GM12872 (cell line): ENCODE data around the gene PRMT7.

Experiments used
- TF ChIP-seq, protein P1 (sequence below): IDR thresholded peaks from 3 replicates; pipeline ENCODE4 v1.5.1; 2011; ENCODE audit warnings: low read depth, mild to moderate bottlenecking, low read length, moderate library complexity; ENCODE audit not compliant: insufficient read depth

PRMT7 gene

DNA sequence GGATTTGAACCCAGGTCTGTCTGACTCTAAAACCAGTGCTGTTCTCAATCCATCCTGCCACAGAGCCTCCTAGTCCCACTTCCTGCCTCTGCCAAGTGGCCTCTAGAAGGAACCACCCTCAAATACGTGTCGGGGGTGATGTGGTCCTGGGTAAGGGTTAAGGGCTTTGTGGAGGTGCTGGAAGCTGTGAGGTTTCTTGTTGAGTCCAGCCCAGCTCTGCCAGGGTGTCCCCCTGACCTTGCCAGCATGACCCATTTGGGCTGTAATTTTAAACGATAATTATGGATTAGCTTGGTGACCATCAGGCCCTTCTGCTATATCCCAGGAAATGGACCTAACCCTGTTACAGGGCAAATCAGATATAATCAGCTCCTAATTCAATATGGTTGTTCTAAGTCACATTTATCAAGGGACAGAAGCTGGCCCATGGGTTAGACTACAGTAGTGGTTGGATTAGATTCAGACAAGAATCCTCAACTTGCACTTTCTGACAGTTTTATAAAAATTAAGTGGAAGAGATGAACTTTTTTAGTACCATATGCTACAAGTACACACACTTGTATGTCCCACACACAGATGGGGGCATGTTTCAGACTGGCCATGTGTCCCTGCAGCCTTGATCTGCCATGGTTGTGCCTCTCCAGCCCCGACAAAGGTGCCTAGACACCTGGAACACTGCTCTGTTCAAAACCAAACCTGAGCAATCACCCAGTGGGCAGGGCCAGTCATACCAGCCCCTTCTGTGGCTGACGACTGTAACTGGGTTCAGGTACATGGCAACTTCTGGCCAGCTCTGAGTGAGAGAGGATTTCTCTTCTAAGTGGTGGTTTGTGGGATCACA lies 89.5 kb downstream of the PRMT7 start:
- TF ChIP-seq, protein P1, sequence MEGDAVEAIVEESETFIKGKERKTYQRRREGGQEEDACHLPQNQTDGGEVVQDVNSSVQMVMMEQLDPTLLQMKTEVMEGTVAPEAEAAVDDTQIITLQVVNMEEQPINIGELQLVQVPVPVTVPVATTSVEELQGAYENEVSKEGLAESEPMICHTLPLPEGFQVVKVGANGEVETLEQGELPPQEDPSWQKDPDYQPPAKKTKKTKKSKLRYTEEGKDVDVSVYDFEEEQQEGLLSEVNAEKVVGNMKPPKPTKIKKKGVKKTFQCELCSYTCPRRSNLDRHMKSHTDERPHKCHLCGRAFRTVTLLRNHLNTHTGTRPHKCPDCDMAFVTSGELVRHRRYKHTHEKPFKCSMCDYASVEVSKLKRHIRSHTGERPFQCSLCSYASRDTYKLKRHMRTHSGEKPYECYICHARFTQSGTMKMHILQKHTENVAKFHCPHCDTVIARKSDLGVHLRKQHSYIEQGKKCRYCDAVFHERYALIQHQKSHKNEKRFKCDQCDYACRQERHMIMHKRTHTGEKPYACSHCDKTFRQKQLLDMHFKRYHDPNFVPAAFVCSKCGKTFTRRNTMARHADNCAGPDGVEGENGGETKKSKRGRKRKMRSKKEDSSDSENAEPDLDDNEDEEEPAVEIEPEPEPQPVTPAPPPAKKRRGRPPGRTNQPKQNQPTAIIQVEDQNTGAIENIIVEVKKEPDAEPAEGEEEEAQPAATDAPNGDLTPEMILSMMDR: no peak

DNA sequence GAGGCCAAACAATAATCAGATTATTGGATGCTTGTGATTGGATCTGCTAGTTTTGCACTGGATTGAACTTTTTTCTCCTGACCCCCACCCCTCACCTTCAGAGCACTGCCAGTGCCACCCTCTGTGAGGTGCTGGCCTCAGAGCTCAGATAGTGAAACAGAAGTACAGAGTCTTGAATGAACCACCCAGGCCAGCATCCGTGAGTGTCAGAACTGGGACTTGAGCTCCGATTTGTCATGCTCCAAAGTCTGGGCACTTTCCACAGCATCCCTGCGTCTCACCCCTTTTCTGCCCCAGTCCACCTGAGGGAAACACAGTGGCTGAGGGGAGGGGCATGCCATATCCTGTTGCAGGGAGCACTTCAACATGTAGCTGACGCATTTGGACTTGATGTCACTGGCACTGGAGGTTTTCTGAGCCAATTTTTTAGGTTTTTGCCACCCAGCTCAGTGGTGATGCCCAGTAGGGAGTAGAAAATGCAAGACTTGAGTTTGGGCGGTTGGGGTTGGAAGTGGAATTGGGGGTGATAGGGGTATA lies 90.2 kb downstream of the PRMT7 start:
- TF ChIP-seq, protein P1: no peak

DNA sequence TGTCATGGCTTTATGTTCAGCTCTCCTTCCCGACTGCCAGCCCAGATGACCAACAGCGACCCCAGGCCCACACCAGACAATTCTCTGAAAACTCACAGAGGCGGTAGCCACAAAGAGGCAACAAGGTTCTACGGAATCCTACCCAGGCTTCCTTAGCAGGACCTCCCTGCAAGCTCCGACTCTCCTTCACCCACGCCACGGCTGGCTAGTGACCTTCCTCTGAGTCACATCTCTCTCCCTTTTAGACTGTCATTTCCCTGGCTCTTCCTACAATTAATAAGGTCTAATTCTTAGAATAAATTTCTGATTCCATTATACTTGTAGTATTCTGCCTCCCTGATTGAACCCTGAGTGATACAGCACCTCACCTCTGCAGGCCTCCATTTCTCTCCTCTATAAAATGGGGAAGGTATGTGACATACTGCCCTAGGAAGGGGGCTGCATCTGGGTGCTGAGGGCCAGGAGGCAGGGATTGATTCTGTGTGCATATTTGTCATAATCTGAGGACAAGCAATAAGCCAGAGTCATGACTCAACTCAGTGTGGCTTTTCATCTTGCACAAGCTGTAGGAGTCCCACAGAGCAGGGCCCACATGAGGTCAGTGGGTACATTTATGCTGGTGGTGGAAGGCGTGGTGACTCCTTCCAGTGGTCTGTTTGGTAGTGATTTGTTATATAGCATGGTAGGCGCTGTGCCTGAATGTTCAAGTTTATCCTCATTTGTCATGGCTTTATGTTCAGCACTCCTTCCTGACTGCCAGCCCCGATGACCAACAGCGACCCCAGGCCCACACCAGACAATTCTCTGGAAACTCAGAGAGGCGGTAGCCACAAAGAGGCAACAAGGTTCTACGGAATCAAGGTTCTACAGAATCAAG lies 91.3 kb downstream of the PRMT7 start:
- TF ChIP-seq, protein P1: no peak

DNA sequence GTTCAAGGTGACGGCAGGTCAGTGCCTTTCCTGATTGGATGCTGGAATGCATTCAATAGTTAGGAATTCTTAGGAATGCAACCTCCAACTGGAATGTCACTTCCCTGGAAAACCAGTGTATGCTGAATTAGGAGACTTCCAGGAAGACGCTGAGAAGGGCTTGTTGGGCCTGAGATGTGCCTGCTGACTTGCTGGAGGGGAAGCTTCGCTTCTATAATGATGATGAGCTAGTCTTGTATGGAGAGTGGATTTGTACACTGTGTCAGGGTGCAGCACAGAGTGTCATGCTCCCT lies 91.9 kb downstream of the PRMT7 start:
- TF ChIP-seq, protein P1: no peak

DNA sequence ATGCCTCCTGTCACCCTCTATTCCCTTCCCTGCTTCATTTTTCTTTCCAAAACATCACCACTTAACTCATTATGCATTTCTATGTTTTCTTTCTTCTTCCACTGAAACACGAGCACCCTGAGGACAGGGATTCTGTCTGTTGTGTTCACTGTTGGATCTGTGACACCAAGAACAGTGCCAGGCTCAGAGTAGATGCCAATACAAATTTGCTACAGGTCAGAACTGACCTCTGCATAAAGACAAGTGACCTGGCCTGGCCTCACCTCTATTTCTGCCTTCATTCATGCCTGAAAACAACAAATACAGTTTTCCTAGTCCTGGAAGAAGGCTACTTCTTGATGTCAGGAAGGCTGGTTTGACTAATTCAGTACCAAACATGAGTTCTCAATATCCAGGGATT lies 92.4 kb downstream of the PRMT7 start:
- TF ChIP-seq, protein P1: no peak

DNA sequence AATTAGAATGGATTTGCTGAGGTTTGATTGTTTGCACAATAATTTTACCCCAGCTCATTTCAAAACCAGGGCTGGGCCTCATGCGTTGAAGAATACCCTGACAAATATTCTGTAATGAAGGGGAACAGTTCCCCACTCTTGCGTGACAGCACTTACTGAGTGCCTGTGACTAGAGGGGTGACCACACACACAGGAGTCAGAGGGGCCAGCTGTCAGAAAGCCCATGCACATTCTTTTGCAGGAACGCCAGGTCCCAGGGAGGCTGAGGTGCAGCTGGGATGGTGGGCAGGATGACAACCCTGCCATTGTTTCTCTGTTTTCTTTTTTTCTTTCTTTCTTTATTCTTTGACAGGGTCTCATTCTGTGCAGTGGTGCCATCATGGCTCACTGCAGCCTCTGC lies 92.9 kb downstream of the PRMT7 start:
- TF ChIP-seq, protein P1: no peak

DNA sequence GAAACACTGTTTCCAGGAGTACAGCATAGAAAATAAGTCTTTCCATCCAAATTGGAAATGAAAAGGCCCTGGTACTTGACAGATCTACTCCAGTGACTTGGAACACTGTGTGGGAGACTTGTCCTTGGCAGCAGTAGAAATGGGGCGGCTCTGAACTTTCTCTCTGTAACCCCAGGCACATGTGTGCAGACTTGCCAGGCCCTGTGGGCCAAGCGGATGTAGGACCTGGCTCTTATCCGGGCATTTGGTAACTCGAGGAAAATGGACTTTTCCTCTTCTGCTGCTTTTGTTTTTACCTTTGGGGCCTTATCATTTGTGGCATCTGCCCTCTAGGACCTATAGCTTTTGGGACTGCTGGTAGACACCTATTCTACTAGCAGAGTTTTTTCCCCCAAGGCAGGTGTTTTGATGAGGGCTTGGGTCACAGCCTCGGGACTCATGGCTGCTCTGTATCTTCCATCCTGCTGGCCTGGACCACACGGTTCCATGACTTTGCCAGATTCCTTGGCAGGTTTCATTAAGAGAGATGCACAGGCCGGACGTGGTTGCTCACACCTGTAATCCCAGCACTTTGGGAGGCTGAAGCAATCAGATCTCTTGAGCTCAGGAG lies 94.0 kb downstream of the PRMT7 start:
- TF ChIP-seq, protein P1: no peak
